Liver (tissue), 9 donors: ENCODE results near the gene ARID4A. TPM values are rescaled to one million over a fixed set of nuclear protein-coding genes. Genes with fewer than 3 reads are reported as not detected.

Source experiments
- DNase-seq: peaks from one replicate; pipeline ENCODE4 v3.0.0-alpha.2; 2017; ENCODE audit warnings: low spot score
- H3K27ac ChIP-seq, 2 donors: one replicate each; pipeline ENCODE4 v1.7.0; 2013; ENCODE audit warnings: inconsistent platforms in 2 of 2, low read length in 2 of 2, control low read depth in 1 of 2, low read depth in 1 of 2, mild to moderate bottlenecking in 1 of 2
- H3K27me3 ChIP-seq, 4 donors: one replicate each; pipeline versions ENCODE4 v1.6.1 to v1.7.0; 2013; ENCODE audit warnings: low read length in 3 of 4, inconsistent platforms in 1 of 4, mild to moderate bottlenecking in 1 of 4, moderate library complexity in 1 of 4; ENCODE audit not compliant: control insufficient read depth in 4 of 4, insufficient read depth in 4 of 4
- H3K36me3 ChIP-seq, 4 donors: one replicate each; pipeline versions ENCODE4 v1.6.1 to v1.7.0; 2013; ENCODE audit warnings: low read length in 3 of 4, mild to moderate bottlenecking in 3 of 4, low read depth in 1 of 4, moderate library complexity in 1 of 4; ENCODE audit not compliant: control insufficient read depth in 4 of 4, insufficient read depth in 3 of 4
- H3K4me1 ChIP-seq, 4 donors: one replicate each; pipeline versions ENCODE4 v1.6.1 to v1.7.0; 2013; ENCODE audit warnings: low read length in 3 of 4, mild to moderate bottlenecking in 3 of 4, moderate library complexity in 1 of 4; ENCODE audit not compliant: control insufficient read depth in 4 of 4, insufficient read depth in 4 of 4
- H3K4me3 ChIP-seq, 3 donors: one replicate each; pipeline versions ENCODE4 v1.6.1 to v1.7.0; 2013; ENCODE audit warnings: low read length in 3 of 3, control low read depth in 1 of 3, low read depth in 1 of 3, mild to moderate bottlenecking in 1 of 3
- H3K9ac ChIP-seq, 2 donors: one replicate each; pipeline ENCODE4 v1.7.0; 2013; ENCODE audit warnings: low read length in 2 of 2, mild to moderate bottlenecking in 2 of 2, moderate library complexity in 2 of 2, control low read depth in 1 of 2, low read depth in 1 of 2
- H3K9me3 ChIP-seq, 4 donors: one replicate each; pipeline versions ENCODE4 v1.6.1 to v1.7.0; 2013; ENCODE audit warnings: low read length in 3 of 4; ENCODE audit not compliant: control insufficient read depth in 4 of 4
- ATF3 ChIP-seq: IDR thresholded peaks from 2 replicates; pipeline ENCODE4 v1.6.1; 2016; ENCODE audit warnings: antibody characterized with exemption
- CTCF ChIP-seq: fragments of 150-350 bp; IDR thresholded peaks from 2 replicates; pipeline ENCODE4 v1.5.1; 2017; ENCODE audit warnings: improper control_type of control experiment, low read depth, low read length; ENCODE audit not compliant: missing input control
- EGR1 ChIP-seq, 2 donors: IDR thresholded peaks; 2 replicates each; pipeline ENCODE4 v1.6.1; 2016 to 2018; ENCODE audit warnings: antibody characterized with exemption in 2 of 2, low read depth in 2 of 2
- FOXA1 ChIP-seq: IDR thresholded peaks from 2 replicates; pipeline ENCODE4 v1.6.1; 2016; ENCODE audit warnings: antibody characterized with exemption
- FOXA2 ChIP-seq: IDR thresholded peaks from 2 replicates; pipeline ENCODE4 v1.6.1; 2016; ENCODE audit warnings: antibody characterized with exemption
- GABPA ChIP-seq, 2 donors: IDR thresholded peaks in 1 of 2; conservative IDR thresholded peaks in 1 of 2; 2 replicates each; pipeline ENCODE4 v1.6.1; 2016; ENCODE audit warnings: antibody characterized with exemption in 2 of 2, mild to moderate bottlenecking in 1 of 2, moderate library complexity in 1 of 2
- HNF4A ChIP-seq, 2 donors: conservative IDR thresholded peaks; 2 replicates each; pipeline ENCODE4 v1.6.1; 2016; ENCODE audit warnings: antibody characterized with exemption in 2 of 2, mild to moderate bottlenecking in 2 of 2
- HNF4G ChIP-seq: IDR thresholded peaks from 2 replicates; pipeline ENCODE4 v1.6.1; 2016; ENCODE audit warnings: antibody characterized with exemption
- JUND ChIP-seq, 2 donors: IDR thresholded peaks; 2 replicates each; pipeline ENCODE4 v1.6.1; 2016; ENCODE audit warnings: antibody characterized with exemption in 2 of 2
- MAX ChIP-seq: IDR thresholded peaks from 2 replicates; pipeline ENCODE4 v1.6.1; 2016; ENCODE audit warnings: antibody characterized with exemption
- NR2F2 ChIP-seq: IDR thresholded peaks from 2 replicates; pipeline ENCODE4 v1.6.1; 2016; ENCODE audit warnings: antibody characterized with exemption
- RAD21 ChIP-seq, 2 donors: IDR thresholded peaks; 2 replicates each; pipeline ENCODE4 v1.6.1; 2016; ENCODE audit warnings: antibody characterized with exemption in 2 of 2, mild to moderate bottlenecking in 2 of 2
- REST ChIP-seq: IDR thresholded peaks from 2 replicates; pipeline ENCODE4 v1.6.1; 2016; ENCODE audit warnings: antibody characterized with exemption, mild to moderate bottlenecking
- RXRA ChIP-seq, 2 donors: IDR thresholded peaks; 2 replicates each; pipeline ENCODE4 v1.6.1; 2017 to 2018; ENCODE audit warnings: antibody characterized with exemption in 2 of 2, mild to moderate bottlenecking in 1 of 2
- SP1 ChIP-seq: IDR thresholded peaks from 2 replicates; pipeline ENCODE4 v1.6.1; 2018; ENCODE audit warnings: antibody characterized with exemption, mild to moderate bottlenecking
- TAF1 ChIP-seq: conservative IDR thresholded peaks from 2 replicates; pipeline ENCODE4 v1.6.1; 2016; ENCODE audit warnings: antibody characterized with exemption, mild to moderate bottlenecking
- YY1 ChIP-seq: IDR thresholded peaks from 2 replicates; pipeline ENCODE4 v1.6.1; 2016; ENCODE audit warnings: antibody characterized with exemption, mild to moderate bottlenecking
- ZBTB33 ChIP-seq: IDR thresholded peaks from 2 replicates; pipeline ENCODE4 v1.6.1; 2016; ENCODE audit warnings: antibody characterized with exemption
- polyA plus RNA-seq, 2 donors: library from polyadenylated mRNA; stranded (reverse) in 1 of 2; unstranded in 1 of 2; fragments of 200-250 nt in 1 of 2; fragments of >200 nt in 1 of 2; fragmentation: Nextera tagmentation in 1 of 2; extraction: Ambion mirVana in 1 of 2; gene quantifications; one replicate each; pipeline versions ENCODE4 v1.2.1 to v1.2.3, GENCODE V29; 2013 to 2015
- total RNA-seq, 2 donors: library from RNA; depleted of rRNA; stranded (reverse); fragments of >200 nt; gene quantifications; one replicate each; pipeline ENCODE4 v1.2.3, GENCODE V29; 2014
- donor health status: healthy.
- donor health status: healthy.
- donor health status: healthy.
- donor health status: healthy.
- donor health status: healthy.

The ARID4A gene
- total and polyA plus RNA-seq, 4 donors: 3.8 to 26.9 (median 12.0) TPM

GRCh38 chr14:58265401-58265800 is 33.0 kb upstream of the ARID4A start:
- TF ChIP-seq MAX (no peak), JUND (IDR thresholded peaks at IDR 0.05) (no peak), CTCF (no peak), GABPA (IDR thresholded peaks at IDR 0.05 in 1 of 2, conservative IDR thresholded peaks at IDR 0.05 in 1 of 2) (no peak), ZBTB33 (no peak), HNF4A (conservative IDR thresholded peaks at IDR 0.05) (no peak), SP1 (no peak), EGR1 (IDR thresholded peaks at IDR 0.05; ENCODE audit: low read depth in 2 of 2) (no peak), ATF3 (no peak), HNF4G (no peak), FOXA2 (no peak), RXRA (IDR thresholded peaks at IDR 0.05) (no peak), YY1 (no peak), REST (no peak), NR2F2 (no peak), TAF1 (no peak), FOXA1 (no peak), RAD21 (IDR thresholded peaks at IDR 0.05) (no peak)
- Histone ChIP-seq H3K4me3 (no peak overlapping the region), H3K9me3 (no peaks in the 10 kb centered on the region), H3K4me1 (peaks cover 0 to 14% (median 5%) of the 10 kb centered on the region in 4 donors), H3K27me3 (no peaks in the 10 kb centered on the region), H3K9ac (no peak overlapping the region), H3K36me3 (peaks cover 13 to 74% (median 53%) of the 10 kb centered on the region in 4 donors), H3K27ac (no peak overlapping the region)
- DNase-seq: no peak
